Calu3 (cell line): ENCODE results near the gene HMCN1. TPM values are rescaled to one million over a fixed set of nuclear protein-coding genes. Genes with fewer than 3 reads are reported as not detected.

Experiments
- BruUV-seq: library from RNA; stranded (reverse); fragments of 400-500 nt; replicated peaks from 2 replicates; lab custom pipeline; 2021; lab: Mats Ljungman, UMichigan
- CTCF ChIA-PET: fragments of 300-600 bp; sonication (Branson Sonifier 250); formaldehyde crosslinking; loops from one replicate; lab custom pipeline; 2022; ENCODE audit warnings: antibody characterized with exemption; lab: Charles Lee
- DNase-seq: peaks from one replicate; pipeline ENCODE4 v3.0.0; 2022
- H3K27ac Mint-ChIP-seq: one replicate; pipeline ENCODE4 v1.8.0; 2022; ENCODE audit warnings: mixed read lengths; ENCODE audit not compliant: unreplicated experiment
- H3K27me3 Mint-ChIP-seq: one replicate; pipeline ENCODE4 v1.8.0; 2022; ENCODE audit warnings: mixed read lengths; ENCODE audit not compliant: unreplicated experiment
- H3K36me3 Mint-ChIP-seq: one replicate; pipeline ENCODE4 v1.8.0; 2022; ENCODE audit warnings: mild to moderate bottlenecking, moderate library complexity, mixed read lengths; ENCODE audit not compliant: insufficient read depth, unreplicated experiment
- H3K4me1 Mint-ChIP-seq: one replicate; pipeline ENCODE4 v1.8.0; 2022; ENCODE audit warnings: mild to moderate bottlenecking, low read depth, mixed read lengths; ENCODE audit not compliant: unreplicated experiment
- H3K4me3 Mint-ChIP-seq: one replicate; pipeline ENCODE4 v1.8.0; 2022; ENCODE audit warnings: mild to moderate bottlenecking, low read depth, moderate library complexity, mixed read lengths; ENCODE audit not compliant: unreplicated experiment
- H3K9me3 Mint-ChIP-seq: one replicate; pipeline ENCODE4 v1.8.0; 2022; ENCODE audit warnings: low read depth, mixed read lengths; ENCODE audit not compliant: unreplicated experiment
- intact Hi-C: fragments of 100-400 bp; cut with micrococcal nuclease; formaldehyde crosslinking; loops from one replicate; pipeline ENCODE4 v1.10.0; 2022; ENCODE audit not compliant: unreplicated experiment
- total RNA-seq: library from RNA; stranded (reverse); gene quantifications from 2 replicates; pipeline ENCODE4 v1.2.3, GENCODE V29; 2022
- TF ChIP-seq, protein P1 (sequence below): fragments of 200-600 bp; IDR thresholded peaks from one replicate; pipeline ENCODE4 v1.8.0; 2022; ENCODE audit warnings: antibody characterized with exemption; ENCODE audit not compliant: unreplicated experiment

Gene HMCN1
- total RNA-seq, 1 experiment from 2014 or later, result 0.05 TPM

- no TSS peak for BruUV-seq
- CTCF ChIA-PET, result no interaction called here
- no peak overlapping the region for H3K27ac Mint-ChIP-seq
- no peaks in the 10 kb centered on the region for H3K36me3 Mint-ChIP-seq
- TF ChIP-seq, protein P1, sequence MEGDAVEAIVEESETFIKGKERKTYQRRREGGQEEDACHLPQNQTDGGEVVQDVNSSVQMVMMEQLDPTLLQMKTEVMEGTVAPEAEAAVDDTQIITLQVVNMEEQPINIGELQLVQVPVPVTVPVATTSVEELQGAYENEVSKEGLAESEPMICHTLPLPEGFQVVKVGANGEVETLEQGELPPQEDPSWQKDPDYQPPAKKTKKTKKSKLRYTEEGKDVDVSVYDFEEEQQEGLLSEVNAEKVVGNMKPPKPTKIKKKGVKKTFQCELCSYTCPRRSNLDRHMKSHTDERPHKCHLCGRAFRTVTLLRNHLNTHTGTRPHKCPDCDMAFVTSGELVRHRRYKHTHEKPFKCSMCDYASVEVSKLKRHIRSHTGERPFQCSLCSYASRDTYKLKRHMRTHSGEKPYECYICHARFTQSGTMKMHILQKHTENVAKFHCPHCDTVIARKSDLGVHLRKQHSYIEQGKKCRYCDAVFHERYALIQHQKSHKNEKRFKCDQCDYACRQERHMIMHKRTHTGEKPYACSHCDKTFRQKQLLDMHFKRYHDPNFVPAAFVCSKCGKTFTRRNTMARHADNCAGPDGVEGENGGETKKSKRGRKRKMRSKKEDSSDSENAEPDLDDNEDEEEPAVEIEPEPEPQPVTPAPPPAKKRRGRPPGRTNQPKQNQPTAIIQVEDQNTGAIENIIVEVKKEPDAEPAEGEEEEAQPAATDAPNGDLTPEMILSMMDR, result no peak
- no peaks in the 10 kb centered on the region for H3K4me1 Mint-ChIP-seq
- intact Hi-C loops, result no loop called here
- no peak for DNase-seq
- H3K9me3 Mint-ChIP-seq, result no peaks in the 10 kb centered on the region
- H3K4me3 Mint-ChIP-seq, result no peak overlapping the region
- no peaks in the 10 kb centered on the region for H3K27me3 Mint-ChIP-seq
Measured at GRCh38 chr1:185960422-185961321, 226.5 kb downstream of the HMCN1 start.

- intact Hi-C loops, result no loop called here
- Mint-ChIP-seq H3K9me3 (no peaks in the 10 kb centered on the region), H3K36me3 (no peaks in the 10 kb centered on the region), H3K27me3 (no peaks in the 10 kb centered on the region), H3K4me1 (no peaks in the 10 kb centered on the region), H3K27ac (no peak overlapping the region), H3K4me3 (no peak overlapping the region)
- CTCF ChIA-PET, result no interaction called here
- no TSS peak for BruUV-seq
- DNase-seq, result no peak
- TF ChIP-seq, protein P1, result no peak
Measured at GRCh38 chr1:185961664-185962063, 227.5 kb downstream of the HMCN1 start.

- BruUV-seq, result no TSS peak
- intact Hi-C loops, result no loop called here
- Mint-ChIP-seq H3K27ac (no peak overlapping the region), H3K36me3 (no peaks in the 10 kb centered on the region), H3K9me3 (no peaks in the 10 kb centered on the region), H3K4me3 (no peak overlapping the region), H3K4me1 (no peaks in the 10 kb centered on the region), H3K27me3 (no peaks in the 10 kb centered on the region)
- DNase-seq, result no peak
- CTCF ChIA-PET, result no interaction called here
- TF ChIP-seq, protein P1, result no peak
Measured at GRCh38 chr1:185964946-185965345, 230.8 kb downstream of the HMCN1 start.

- TF ChIP-seq, protein P1, result no peak
Measured at GRCh38 chr1:185965870-185966269, 231.7 kb downstream of the HMCN1 start.

More at GRCh38 chr1:185965870-185966269, 231.7 kb downstream of the HMCN1 start:
- H3K4me3 Mint-ChIP-seq, result no peak overlapping the region
- intact Hi-C loops, result no loop called here
- no TSS peak for BruUV-seq
- no peaks in the 10 kb centered on the region for H3K9me3 Mint-ChIP-seq
- CTCF ChIA-PET, result no interaction called here
- H3K27ac Mint-ChIP-seq, result no peak overlapping the region
- no peaks in the 10 kb centered on the region for H3K36me3 Mint-ChIP-seq
- H3K4me1 Mint-ChIP-seq, result no peaks in the 10 kb centered on the region
- no peak for DNase-seq
- no peaks in the 10 kb centered on the region for H3K27me3 Mint-ChIP-seq
